ENCODE results near the gene SDR42E2.
"Not testable (repeated sequence)": the region's sequence is repeated elsewhere in the genome, so short reads cannot be mapped to it uniquely, and the experiment has no call there.

SDR42E2 gene

DNA sequence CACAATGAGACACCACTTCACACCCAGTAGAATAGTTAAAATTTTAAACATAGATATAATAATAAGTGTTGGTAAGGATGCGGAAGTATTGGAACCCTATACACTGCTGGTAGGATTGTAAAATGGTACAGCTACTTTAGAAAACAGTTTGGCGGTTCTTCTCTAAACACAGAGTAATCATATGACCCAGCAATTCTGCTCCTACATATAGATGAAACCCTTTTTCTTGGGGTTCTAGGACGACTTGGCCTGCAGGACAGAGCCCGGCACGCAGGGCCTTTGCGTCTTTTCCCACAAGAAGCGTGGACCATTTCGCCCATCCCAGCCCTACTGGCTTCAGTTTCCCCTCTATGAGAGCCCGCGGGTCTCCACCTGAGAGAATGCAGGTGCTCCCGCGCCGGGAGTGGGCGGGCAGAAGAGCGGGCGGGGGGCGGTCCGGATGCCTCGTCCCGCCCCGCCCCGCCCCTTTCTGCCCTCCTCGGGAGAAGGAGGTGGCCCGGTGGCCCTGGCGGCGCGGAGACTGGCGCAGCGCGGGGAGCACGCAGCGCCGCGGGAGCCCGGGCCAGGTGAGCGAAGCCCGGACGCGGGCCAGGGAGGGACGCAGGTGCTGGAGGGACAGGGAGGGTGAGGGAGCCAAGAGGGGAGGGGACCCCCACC, at the start of gene SDR42E2:
SDR42E2 (plus strand) TSS at position 508 of the 657 bp plus-strand sequence. CDS start 3,077 bp downstream, outside the sequence.
- no peak for DNase-seq (ENCODE audit: low read depth)

DNA sequence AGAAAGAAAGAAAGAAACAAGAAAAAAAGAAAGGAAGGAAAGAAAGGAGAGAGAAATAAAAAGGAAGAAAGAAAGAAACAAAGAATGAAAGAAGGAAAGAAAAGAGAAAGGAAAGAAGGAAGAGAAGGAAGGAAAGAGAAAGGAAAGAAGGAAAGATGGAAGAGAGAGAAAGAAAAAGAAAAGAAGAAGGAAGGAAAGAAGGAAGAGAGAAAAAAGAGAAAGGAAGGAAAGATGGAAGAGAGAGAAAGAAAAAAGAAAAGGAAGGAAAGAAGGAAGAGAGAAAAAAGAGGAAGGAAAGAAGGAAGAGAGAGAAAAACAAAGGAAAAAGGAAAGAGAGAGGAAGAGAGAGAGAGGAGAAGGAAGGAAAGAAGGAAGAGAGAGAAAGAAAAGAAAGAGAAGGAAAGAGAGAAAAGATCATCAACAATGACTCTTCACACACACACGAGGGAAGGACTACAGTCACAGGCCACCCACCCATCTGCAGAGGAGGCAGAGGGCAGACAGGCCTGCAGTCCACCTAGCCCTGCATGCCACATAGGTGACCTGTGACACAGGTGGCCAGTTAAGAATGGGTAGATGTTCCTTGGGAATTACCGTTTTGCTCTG, 46.1 kb upstream of the SDR42E2 start:
- no peak for DNase-seq (ENCODE audit: low read depth)

DNA sequence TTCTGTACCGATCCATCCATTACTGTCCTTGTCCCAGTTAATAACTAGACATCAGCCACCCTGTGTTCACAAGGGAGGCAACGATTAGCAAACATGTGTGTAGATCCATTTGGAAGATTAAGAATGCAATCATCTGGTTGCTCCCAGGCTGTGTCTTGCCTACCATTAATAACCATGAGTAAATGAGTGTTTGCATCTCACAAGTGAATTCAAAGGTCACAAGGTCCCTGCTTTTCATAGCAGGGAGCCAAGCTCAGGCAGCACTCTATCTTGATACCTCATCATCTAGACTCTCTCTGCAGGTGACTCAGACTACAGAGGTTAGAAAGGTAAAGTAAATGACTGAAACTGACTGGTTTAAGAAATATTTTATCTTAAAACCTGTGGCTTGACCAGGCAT, 44.7 kb upstream of the SDR42E2 start:
- no peak for DNase-seq (ENCODE audit: low read depth)

DNA sequence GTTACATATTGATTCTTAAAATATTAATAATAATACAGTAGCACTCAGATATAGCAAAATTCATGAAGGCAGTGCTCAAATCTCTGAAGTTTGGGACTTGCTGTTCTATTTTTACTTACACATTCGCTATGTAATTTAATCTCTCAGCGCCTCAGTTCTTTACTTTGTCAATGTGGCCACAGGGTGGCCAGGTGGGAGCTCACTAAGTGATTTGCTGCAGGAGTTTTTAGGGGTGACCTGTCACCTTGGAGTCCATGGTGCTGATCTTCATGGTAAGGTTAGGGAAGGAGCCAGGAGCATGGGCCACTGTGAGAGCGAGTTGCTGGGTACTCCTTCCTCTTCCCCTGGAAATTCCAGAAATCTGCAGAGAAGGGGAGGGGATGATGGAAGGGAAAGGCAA, 41.9 kb upstream of the SDR42E2 start:
- DNase-seq (ENCODE audit: low read depth), result no peak

DNA sequence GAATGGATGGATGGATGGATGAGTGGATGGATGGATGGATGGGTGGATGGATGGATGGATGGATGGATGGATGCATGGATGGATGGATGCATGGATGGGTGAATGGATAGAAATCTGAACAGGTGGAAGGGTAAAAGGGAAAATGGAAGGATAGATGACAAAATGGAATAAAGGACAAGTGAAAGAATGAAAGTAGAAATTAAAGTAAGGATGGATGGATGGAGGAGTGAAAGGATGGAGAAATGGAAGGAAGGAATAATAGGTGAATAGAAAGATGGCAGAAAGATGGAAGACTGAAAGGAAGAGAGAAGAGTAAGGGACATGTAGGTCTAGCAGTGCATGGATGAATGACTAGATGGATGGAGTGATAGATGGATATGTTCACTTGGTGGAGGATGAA, 40.1 kb upstream of the SDR42E2 start:
- no peak for DNase-seq (ENCODE audit: low read depth)

DNA sequence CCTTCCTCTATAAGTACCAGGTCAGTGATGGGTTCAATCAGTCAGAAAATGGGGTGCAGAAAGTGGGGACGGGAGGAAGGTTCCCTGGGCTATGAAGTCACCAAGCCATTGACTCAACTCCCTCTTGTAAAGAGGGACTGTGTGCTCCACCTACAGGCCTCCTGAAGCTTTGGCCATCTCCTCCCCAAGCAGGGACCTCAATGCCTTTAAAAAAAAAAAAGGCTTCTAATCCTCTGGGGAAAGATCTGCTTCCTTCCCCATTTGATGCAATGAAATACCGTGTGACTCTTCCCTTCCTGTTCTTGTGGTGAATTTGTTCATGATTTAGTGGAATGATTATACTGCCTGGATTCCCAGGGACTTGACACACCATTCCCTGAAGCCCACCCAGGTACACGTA, 39.2 kb upstream of the SDR42E2 start:
- DNase-seq (ENCODE audit: low read depth), result no peak

DNA sequence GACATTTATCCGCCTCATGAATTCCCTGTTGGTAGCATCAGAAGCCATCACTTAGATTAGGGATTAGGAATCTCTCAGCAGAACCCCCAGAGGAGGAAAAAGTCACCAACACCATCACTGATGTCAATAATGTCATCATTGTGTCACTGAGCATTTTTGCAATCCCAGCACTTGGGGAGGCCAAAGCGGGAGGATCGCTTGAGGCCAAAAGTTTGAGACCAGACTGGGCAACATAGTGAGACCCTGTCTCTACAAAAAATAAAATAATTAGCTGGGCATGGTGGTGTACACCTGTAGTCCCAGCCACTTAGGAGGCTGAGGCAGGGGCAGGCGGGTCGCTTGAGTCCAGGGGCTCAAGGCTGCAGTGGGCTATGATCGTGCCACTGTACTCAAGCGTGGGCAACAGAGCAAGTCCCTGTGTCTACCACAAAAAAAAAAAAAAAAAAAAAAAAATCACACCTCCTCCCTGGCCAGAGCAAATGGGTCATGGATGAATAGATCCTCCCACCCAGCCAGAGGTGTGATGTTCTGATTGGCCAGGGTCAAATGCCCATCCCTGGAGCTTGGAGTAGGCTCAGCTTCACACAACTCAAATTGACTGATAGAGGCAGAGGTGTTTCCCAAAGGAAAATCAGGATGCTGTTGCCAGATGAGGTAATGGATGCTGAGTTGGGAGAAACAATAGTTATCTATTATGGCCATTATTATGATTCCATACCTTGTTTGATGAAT, 38.4 kb upstream of the SDR42E2 start:
- DNase-seq (ENCODE audit: low read depth), result no peak

DNA sequence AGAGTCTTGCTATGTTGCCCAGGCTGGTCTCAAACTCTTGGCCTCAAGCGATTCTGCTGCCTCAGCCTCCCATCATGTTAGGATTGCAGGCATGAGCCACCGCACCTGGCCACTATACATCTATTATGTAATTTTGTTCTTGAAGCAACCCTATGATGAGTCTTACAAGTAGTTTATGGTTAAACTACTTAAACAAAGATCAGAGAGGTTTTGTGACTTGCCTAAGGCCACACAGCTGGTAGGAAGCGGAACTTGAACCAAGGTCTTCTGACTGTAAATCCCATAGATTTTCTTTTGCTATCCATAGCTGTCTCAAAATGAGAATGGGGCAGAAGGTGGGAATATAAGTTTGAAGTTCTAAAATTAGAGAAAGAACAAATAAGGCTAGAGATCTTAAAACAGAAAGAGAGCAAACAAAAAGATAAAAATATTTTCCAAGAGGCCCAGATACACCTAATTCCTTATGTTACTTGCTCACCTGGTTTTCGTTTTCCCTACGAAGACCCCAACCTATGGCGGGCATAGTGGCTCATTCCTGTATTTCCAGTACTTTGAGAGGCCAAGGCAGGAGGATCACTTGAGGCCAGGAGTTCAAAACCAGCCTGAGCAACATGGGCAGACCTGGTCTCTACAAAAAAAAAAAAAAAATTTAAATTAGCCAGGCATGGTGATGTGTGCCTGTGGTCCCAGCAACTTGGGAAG, 37.6 kb upstream of the SDR42E2 start:
- no peak for DNase-seq (ENCODE audit: low read depth)

DNA sequence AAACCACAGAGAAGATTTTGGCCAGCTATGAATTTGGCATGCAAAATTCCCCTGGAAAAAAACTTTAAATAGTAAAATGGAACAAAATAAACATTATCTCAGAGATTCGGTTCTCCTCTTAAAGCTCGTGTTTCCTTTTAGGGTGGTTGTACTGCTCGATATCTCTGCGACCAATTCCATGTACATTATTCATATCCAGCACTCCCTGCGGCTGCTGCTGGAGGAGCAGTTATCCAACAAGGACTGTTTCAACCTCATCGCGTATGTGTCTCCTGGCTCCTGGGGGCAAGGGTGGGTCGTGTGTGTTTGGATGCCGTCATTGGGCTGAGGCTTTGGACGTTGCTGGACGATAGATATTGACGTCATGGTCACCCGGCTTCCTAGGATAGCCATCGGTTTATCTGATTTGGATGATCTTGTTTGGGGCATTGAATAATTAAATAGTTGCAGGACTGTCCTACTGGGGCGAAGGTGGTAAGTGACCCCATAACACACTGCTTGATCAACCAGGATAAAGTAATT, 36.2 kb upstream of the SDR42E2 start:
- DNase-seq (ENCODE audit: low read depth), result no peak

DNA sequence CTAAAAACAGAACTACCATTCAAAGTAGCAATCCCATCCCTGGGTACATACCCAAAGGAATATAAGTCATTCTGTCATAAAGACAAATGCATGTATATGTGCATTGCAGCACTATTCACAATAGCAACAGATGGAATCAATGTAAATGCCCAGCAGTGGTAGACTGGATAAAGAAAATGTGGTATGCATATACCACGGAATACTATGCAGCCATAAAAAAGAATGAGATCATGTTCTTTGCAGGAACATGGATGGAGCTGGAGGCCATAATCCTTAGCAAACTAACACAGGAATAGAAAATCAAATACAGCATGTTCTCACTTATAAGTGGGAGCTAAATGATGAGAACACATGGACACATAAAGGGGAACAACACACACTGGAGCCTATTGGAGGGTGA, 33.8 kb upstream of the SDR42E2 start:
- not testable (repeated sequence) for DNase-seq (ENCODE audit: low read depth)

DNA sequence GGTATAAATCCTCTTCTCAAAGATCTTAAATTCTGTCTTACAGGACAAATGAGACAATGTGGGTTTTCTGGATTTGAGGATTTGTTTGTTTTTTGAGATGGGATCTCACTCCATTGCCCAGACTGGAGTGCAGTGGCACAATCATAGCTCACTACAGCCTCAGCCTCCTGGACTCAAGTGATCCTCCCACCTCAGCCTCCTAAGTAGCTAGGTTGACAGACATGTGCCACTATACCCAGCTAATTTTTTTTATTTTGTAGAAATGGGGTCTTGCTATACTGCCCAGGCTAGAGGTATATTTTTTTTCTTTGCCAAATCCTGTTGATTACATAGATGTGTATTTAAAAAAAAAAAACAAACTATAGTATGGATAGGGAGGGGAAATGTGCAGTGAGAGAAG, 31.8 kb upstream of the SDR42E2 start:
- DNase-seq (ENCODE audit: low read depth), result no peak

DNA sequence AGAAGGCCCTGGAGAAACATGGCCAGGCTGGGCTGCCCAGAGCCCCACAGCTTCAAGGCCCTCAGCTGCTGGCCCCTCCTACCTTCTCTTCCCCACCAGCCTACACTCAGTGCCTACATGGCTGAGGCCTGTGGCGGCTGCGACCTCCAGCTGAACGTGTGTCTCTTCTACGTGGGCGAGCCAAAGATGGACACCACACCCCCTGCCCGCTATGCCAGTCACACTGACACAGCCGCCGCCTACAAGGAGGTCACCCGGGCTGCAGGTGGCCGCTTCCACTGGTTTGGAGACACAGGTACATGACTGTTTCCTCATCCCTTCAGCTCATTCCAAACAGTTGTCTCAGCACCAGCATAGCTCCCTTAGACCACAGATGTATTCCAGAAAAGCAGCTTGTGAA, 29.5 kb upstream of the SDR42E2 start:
- DNase-seq (ENCODE audit: low read depth), result no peak

DNA sequence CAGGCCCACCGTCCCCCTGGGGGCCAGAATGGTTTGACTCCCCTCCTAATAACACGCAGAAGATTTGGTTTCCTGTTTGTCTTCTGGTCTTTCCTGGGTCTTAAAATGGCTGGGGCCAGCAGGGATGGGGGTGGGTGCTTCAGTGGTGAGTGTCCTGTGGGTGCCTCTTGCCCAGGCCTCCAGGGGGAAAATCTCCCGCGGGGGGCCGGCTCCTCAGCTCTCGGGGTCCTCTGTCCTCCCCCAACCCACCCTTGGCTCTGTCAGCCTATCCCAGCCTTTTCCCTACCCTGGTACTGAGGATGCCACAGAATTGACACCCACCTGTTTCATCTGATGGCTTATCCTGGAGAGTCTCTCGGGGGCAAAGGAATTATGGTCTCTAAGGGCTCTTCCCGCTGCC, 23.8 kb upstream of the SDR42E2 start:
- DNase-seq (ENCODE audit: low read depth), result no peak

DNA sequence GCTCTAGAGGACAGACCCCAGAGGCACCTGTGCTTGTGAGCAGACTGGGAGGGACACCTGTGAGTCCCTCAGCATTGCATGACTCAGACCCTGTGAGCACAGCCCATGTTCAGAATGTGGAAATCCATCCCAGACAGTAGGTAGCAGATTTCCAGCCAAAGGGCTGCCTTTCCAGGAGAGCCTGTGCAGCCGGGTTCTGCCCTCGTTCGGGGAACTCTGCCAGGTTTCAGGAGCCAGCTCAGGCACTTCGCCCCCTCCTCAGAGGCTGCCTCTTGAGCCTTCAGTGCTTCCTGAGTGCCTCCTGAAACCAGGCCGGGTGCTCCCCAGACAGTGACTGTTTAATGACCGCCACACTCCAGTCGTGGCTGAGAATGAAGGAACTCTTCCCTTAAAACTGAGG, 23.3 kb upstream of the SDR42E2 start:
- no peak for DNase-seq (ENCODE audit: low read depth)

DNA sequence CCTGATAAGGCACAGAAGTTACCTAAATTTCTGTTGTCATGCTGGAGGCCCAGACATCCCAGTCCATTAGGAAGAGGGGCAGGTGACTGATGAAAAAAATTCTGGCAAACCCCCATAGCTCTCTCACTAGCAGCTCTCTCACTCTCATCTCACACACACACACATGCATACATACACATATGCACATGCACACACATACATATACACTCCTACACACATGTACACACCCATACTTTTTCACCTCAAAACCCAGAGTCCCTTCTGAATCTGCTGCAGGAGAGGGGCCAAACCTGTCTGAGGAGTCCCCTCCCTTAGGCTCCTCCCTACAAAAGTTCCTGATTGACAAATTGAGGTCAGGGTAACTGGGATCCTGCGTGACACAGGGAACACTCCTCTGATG, 22.6 kb upstream of the SDR42E2 start:
- DNase-seq (ENCODE audit: low read depth), result no peak

DNA sequence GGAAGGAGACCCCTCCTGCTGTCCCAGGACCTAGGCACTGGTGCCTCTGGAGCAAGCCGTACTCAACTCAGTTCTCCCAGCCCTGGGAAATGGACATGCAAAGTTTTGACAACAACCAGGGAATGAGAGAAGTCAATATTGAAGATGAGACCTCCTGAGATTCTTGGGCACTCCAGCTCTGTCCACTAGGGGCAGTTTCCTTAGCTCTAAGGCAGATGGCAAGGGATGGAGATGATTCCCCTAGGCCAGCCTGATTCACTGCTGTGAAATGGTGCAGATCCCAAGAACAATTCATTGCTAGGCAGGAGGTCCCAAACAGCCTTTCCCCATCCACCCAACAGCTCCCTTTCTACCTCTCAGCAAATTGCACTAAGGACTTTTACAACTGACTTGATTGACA, 20.5 kb upstream of the SDR42E2 start:
- no peak for DNase-seq (ENCODE audit: low read depth)

DNA sequence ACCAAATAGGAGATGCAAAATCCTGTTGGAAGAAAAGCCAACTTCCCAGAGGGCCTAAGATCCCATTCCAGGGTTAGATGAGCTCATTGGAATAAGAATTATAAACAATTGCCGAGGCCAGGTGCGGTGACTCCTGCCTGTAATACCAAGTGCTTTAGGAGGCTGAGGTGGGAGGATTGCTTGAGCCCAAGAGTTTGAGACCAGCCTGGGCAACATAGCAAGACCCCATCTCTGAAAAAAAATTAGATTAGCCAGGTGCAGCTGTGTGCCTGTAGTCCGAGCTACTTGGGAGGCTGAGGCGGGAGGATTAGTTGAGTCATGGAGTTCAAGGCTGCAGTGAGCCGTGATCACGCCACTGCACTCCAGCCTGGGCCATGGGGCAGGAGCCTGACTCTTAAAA, 17.8 kb upstream of the SDR42E2 start:
- DNase-seq (ENCODE audit: low read depth), result no peak

DNA sequence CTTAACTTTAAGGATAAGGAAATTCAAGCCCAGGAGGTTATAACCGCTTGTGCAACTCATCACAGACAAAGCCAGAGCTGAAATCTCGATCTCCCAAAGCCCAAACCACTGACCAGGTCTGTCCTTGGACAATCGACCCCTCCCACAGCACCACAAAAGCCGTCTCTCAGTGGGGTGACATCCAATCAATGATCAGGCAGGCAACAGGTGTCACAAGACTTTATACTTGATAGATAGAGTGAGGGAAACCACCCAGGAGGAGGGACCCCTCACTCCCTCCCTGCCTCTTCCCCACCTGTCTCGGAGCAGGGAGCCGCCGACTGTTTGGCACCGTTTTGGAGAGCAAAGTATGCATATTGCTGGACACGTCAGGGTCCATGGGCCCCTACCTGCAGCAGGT, 14.5 kb upstream of the SDR42E2 start:
- no peak for DNase-seq (ENCODE audit: low read depth)

DNA sequence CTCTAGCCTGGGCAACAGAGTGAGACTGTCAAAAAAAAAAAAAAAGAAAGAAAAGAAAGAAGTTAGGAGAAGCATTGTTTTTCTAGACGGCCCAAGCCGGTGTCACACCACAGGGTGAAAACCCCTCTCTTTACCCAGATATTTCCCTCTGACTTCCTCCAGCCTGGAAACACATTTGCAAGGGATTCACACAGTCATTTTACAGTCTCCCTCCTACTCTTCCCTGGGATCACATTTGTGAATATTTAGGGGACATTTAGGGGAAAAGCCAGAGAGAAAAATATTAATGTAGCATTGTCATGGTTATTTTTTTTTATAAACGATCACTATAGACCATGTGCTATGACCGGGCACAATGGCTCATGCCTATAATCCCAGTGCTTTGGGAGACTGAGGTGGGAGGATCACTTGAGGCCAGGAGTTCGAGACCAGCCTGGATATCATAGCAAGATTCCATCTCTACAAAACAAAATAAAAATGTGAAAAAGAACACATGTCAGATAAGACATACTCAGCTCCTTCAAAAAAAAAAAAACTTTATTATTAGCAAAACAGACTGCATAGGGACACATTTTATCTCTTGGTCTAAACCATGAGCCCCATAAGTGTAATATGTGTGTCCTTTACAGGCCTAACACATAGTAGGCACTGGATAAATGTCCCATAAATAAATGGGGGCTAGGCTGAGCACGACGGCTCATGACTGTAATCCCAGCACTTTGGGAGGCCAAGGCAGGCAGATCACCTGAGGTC, 10.9 kb upstream of the SDR42E2 start:
- no peak for DNase-seq (ENCODE audit: low read depth)

DNA sequence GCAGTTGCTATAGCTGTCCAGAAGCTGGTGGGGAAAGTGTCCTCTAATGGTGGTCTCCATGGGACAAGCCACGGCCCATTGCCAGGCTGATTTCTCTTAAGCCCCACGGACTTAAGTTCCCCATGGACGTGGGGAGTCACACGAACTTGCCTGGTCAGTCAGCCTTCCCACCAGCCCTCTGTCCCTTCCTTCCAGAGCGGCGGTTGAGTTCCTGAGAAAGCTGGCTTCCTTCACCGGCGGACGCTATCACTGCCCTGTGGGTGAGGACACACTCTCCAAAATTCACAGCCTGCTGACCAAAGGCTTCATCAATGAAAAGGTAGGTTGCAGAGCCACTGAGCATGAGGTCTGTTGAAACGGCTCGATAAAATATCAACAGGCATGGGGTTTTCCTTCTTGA, 10.0 kb upstream of the SDR42E2 start:
- no peak for DNase-seq (ENCODE audit: low read depth)

DNA sequence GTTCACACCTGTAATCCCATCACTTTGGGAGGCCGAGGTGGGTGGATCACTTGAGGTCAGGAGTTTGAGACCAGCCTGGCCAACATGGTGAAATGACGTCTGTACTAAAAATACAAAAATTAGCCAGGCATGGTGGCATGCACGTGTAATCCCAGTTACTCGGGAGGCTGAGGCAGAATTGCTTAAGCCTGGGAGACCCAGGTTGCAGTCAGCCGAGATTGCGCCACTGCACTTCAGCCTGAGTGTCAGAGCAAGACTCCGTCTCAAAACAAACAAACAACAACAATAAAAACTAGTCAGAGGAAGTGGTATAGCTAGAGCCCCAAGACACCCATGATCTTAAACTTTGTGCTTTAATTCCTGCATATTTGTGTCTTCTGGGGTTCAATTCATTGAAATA, 9.2 kb upstream of the SDR42E2 start:
- not testable (repeated sequence) for DNase-seq (ENCODE audit: low read depth)

DNA sequence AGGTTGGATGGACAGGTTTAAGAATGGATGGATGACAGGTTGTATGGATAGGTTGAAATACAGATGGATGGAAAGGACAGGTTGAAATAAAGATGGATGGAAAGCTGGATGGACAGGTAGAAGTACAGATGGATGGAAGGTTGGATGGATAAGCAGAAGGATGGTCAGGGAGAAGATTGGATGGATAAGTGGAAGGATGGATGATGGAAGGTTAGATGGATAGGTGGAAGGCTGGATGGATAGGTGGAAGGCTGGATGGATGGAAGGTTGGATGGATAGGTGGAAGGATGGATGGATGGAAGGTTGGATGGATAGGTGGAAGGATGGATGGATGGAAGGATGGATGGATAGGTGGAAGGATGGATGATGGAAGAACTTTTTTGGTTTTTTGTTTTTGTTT, 905 bp upstream of the SDR42E2 start:
- no peak for DNase-seq (ENCODE audit: low read depth)
